Stimulated activated CD4-positive, alpha-beta T cell treated with anti-CD3 and anti-CD28 coated beads, Interleukin-2, amount 100 ng/mL, for 24 hours (primary cell): ENCODE measurements around the gene ACSS1.

Source experiments
- DNase-seq, 2 donors: peaks; one replicate each; pipeline ENCODE4 v3.0.0-alpha.2; 2020

Gene ACSS1

DNA sequence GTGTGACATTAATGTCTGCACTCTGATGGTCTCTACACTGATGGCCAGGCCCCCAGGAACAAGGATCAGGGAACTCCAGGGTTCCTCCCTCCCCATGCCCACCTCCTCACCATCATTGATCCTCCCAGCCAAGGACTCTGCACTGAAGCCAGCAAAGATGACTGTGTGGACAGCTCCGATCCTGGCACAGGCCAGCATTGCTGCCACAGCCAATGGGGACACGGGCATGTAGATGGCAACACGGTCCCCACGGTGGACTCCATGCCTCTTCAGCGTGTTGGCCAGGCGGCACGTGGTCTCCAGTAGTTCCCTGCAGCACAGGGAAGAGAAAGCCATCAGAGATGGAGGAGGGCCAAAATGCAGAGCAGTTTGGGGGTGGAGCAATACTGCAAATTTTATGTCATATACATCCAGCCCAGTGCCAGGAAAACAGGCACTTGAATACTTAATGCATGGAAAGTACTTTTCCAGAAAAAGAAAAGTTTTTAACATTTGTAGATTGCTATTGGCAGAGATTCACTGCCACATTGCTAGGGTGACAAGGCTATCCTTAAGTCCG lies 27.2 kb downstream of the ACSS1 start:
- DNase-seq = no peak

DNA sequence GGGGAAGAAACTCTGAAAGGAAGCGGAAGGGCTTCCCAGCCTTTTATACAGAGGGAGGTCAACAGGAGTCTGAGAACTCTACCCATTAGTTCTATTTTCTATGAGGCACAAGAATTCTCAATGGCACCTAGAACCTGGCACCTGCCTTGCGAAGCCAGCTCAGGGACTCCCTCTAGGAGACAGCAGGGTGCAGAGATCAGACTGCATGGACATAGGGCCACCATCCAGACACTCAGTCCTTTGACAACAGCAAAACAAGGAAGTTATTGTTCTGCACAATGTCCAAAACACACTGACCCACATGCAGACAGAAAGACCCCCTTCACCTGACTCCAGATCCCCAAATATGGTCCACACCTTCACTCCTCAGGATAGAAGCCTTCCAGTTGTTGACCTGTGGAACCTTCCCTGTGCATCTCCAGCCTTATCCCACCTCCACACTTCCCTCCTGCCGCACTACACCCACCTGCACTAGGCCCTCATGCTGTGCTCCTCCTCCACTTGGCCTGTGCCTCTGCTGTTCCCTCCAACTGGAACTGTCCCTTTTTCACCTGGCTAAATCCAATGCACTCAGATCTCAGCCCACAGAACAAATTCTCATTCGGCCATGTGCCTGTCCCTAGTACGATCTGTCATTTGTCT lies 27.8 kb downstream of the ACSS1 start:
- DNase-seq = no peak

DNA sequence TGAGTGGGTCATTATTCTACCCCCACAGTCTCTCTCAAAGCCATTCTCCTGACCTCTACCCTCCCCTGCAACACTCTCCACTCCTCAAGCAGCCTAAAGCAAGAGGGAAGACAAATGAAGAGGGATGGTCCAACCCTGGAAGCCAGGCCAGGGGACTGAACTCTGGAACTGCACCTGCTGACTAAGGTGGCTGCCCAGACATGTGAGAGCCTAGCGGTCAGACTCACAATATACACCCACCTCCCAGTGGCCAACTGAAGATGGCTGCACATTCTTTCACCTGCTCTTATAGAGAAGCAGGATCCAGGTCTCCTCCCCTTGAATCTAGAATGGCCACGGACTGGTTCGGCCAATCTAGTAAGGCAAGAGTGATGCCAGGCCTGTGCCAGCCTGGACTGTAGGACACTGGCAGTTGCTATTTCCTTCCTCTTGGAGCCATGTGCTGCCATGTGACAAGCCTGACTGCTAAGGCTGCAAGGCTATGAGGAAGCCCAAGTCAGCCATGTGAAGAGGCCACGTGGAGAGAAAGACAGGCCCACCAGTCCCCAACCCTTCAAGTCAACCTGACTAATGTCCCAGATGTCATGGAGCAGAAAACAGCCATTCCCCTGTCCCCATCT lies 31.8 kb downstream of the ACSS1 start:
- no peak for DNase-seq

DNA sequence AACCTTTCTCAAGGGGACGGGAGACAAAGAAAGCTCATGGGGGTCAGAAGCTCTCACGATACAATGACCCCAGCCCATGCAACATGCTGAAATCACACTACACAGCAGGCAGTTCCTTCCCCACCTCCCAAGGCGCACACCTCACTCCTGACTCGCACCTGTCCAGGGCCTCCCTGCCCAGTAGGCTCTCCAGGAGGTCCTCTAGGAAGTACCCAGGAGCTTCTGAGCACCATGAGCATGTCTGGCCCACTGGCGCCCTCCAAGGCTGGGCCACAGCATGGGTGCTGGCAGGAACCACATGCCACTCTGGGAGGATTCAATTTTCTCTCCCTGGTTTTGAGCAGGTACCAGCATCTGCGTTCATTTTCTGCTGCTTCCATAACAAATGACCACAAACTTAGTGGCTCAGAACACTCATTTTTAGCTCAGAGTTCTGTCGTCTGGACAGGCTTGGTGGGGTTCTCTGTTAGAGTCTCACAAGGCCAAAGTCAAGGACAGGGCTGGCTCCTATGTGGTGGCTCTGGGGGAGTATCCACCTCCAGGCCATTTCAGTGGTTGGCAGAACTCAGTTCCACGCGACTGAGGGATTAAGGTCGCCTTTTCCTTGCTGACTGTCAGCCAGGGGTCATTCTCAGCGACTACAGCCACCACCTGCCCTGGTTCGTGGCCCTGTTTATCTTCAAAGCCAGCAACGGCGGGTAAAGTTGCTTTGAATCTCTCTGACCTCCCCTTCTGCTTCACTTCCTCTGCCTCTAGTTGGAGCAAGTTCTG lies 32.7 kb downstream of the ACSS1 start:
- no peak for DNase-seq

DNA sequence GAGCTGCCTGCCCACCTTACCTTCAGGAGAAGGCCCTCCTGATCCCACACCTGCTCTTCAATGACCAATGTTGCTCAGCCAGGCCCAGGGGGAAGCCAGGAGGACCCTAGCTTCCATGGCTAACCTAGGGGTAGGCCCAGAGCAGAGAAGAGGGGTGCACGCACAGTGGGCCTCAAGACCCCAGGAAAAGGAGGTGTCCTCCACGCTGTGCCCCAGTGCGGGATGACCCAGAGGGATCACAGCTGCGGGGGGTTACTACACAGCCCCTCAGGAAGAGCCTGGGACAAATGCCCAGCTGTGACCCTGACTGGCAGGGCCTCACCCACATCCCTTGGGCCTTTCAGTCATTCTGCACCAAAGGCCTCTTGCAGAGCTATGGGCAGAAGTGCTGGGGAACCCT lies 33.8 kb downstream of the ACSS1 start:
- no peak for DNase-seq

DNA sequence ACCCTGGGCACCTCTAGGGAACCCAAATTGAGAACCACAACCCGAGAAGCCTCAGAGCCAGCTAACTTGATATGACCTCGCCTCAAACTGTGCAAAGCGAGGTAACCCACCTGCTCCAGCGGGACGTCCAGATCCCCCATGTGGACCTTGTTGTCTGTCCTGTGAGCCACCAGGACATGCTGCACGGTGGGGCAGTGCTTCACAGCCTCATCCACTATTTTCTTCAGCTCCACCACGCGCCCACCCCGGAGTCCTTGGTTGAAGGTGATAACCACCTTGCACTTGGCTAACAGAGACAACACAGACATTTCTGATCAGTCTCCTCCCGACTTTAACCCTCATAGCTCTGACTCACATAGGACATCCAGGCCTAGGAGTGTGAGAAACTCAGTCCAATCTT lies 34.6 kb downstream of the ACSS1 start:
- no peak for DNase-seq

DNA sequence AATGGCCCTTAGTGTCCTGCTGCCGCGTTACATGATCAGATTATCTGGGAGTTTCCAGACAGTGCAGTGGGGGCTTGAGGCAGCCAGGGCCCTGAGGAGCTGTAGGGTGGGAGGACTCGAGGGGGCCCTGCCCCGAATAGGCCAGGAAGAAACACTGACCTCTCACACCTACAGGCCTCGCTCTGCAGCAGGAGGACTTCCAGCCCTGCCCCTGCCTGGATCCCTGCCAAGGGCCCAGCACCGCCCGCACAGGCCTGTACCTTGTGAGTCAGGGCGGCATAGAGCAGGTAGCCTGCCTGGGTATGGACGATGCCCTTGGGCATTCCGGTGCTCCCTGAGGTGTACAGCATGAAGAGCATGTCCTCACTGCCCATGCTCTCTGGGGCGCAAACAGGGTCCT lies 35.3 kb downstream of the ACSS1 start:
- DNase-seq = no peak

DNA sequence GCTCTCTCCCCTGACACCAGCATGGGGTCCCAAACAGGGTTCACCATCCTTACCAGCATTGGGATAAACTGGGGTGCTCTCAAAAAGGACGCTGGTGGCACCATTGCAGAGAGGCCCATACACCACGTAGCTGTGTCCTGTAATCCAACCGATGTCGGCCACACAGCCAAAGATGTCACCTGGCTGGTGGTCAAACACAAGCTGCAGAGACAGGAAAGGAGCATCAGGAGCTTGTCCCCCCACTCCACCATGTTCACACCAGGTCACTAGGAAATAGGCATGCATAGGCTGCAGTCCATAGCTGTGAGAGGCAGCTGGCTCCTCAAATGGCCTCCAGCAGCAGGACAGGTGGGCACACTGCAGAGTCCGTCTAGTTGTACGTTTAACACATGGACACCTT lies 36.6 kb downstream of the ACSS1 start:
- DNase-seq = no peak

DNA sequence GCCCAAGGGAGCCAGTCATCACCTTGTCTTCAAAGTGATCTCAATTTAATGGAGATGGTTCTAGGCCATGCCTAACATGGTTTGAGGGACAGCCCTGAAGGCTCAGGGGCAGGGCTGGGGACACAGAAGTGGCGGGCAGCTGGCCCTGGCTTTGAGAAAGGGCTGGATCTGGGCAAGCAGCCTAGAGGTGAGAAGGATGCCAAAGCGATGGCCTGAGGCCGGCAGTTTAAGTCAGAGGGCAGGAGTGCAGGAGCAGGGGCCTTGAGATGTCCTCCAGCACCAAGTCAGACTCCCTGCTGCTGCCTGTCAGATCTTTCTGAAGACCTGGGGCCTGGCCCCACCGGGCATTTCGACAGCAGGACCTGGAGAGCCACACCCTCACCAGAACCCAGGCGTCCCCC lies 37.0 kb downstream of the ACSS1 start:
- no peak for DNase-seq

DNA sequence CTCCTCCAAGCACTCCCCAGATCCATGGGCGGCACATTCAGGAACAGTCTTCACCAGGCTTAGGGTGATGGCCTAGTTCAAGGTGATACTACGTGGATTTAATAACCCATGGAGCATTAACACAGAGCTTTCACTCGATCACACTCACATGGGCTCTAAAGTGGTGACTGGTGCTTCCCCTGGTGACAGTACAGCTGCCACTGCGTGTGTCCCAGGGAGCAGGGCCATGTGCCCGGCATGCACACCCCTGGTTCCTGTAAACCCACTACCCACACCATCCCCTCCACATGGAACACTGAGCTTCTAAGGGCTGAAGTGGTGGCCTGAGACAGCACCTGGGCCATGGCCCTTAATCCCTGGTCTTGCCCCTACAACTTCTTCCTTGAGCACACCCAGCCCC lies 37.6 kb downstream of the ACSS1 start:
- no peak for DNase-seq

DNA sequence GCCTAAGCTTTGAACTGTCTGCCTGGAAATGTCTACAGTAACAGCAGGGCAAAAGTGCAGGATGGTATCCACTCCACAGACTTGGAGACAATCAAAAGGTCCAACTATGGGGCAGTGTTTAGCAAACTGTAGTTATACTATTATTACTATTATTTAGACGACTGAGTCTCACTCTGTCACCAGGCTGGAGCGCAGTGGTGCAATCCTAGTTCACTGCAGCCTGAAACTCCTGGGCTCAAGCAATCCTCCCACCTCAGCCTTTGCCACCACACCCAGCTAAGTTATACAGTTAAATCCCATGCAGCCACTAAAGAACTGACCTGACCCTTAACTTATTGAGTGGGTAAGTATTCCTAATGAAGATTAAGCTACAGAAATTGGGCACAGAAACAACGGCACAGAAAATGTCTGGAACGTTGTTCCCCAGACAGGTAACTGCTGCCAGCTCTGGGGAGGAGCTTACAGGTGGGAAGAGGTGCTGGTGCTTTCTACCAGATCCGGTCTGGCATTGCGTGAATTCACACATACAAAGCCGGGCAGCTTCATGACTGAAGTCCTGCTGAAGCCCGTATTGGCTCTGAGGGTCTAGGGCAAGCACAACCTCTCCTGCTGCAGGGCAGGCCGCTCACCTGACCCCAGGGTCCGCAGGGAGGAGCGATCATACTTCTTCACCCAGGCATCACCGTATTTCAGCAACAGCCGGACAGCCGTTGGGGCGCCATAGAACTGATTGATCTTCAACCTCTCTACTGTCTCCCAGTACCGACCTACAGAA lies 38.4 kb downstream of the ACSS1 start:
- no peak for DNase-seq

DNA sequence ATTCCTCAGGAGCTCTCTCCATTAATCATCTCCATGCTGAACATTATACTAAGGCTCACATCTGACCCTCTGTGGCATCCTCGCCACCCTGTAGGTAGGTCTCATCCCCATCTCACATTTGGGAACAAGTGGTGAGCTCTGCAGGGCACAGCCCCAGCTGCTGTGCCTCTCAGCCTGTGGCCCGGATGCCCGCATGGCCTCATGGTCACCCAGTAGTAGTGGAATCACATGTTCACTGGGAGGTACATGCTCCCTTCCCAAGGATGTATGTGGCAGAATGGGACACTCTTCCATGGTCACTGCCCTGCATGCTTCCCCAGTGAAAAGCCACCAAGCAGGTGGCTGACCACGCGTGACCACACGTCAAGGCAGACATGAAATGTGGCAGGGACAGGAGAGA lies 39.1 kb downstream of the ACSS1 start:
- no peak for DNase-seq

DNA sequence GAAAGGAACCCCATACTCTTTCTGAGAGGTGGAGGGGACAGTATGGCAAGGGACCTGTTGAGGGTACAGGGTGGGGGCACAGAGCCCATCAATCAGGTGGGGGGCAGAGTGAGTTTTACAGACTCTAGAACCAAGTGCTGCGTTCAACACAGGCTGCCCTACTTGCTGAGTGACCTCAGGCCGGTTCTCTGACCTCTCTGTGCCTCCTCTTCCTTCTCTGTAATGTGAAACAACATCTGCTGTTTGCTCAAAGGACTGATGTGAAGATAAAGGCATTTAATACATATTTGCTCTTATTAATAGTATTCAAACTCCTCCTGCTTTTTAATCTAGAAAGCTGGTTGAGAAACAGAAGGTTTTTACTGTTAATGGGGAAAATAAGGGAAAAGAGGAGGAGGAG lies 39.5 kb downstream of the ACSS1 start:
- DNase-seq = no peak

DNA sequence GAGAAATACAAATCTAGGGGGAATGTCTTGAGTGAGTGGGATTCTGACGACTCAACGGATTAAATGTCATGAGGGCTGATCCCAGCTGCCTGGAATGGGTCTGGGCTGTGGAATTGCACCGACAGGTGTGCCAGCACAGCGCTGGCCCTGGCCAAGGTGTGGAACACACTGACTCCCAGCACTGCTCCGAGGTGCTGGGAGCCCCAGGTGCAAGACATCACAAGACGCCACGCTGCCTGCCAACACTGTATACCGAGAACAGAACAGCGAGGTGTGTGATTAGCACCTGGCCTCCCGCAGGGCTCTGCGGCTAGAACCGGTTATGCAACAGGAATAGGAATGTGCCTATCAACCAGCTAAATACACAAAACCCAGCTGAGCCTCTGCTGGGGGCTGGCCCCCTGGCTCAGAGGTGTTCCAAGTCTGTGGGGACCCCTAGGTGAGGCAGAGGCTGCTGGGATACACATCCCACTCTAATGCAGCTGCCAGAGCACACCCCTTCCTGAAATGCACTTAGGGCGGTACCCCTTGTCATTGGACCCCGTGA lies 40.6 kb downstream of the ACSS1 start:
- no peak for DNase-seq

DNA sequence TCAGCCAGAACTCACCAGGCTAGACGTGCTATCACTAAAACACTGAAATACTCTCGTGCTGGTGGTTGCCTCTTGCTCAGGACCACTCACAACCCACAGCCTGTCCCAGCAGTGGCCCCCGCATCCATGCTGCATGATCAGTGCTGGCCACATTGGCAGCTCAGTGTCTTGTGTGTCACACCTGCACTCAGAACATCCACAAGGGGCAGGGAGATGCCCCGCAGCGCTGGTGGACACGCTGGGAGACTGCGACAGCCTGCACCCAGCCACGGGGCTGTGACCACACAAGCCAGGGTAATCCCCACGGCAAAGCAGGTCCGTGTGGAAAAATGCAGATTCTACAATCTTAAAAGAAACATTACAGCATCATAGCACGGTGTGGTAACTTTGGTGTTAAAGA lies 41.5 kb downstream of the ACSS1 start:
- DNase-seq = no peak

DNA sequence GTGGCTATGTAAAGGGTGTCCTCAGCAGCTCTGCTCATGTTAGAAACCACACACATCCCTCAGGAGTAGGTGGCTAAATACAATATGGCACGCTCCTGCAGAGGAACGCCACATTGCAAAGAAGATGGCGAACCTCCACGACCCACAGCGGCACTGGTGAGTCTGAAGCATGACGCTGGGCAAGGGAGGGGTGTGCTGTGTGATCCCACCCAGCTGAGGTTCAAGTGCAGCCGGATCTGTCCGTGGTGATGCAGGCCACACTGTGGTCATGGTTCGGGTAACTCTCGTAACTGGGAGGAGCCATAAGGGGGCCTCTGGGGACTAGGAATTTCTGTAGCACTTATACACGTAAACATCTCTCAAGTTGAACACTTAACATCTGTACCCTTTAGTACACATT lies 42.0 kb downstream of the ACSS1 start:
- no peak for DNase-seq

DNA sequence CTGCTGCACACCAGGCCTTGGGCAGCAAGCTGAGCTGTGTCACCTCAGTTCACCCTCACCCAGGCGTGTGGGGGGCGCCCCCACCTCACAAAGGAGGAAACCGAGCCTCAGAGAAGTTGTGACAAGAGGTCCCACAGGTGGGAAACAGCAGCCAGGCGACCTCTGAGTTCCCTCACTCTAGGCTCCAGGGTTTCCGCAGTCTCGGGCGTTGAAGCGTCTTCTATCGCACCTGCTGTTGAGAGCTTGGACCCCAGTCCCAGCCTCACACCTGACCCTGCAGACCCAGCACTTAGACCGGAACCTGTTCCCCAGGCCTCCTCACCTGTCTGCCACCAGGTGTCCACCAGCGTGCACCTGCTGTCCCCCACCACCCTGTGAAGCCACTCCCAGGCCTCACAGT lies 43.1 kb downstream of the ACSS1 start:
- DNase-seq = no peak

DNA sequence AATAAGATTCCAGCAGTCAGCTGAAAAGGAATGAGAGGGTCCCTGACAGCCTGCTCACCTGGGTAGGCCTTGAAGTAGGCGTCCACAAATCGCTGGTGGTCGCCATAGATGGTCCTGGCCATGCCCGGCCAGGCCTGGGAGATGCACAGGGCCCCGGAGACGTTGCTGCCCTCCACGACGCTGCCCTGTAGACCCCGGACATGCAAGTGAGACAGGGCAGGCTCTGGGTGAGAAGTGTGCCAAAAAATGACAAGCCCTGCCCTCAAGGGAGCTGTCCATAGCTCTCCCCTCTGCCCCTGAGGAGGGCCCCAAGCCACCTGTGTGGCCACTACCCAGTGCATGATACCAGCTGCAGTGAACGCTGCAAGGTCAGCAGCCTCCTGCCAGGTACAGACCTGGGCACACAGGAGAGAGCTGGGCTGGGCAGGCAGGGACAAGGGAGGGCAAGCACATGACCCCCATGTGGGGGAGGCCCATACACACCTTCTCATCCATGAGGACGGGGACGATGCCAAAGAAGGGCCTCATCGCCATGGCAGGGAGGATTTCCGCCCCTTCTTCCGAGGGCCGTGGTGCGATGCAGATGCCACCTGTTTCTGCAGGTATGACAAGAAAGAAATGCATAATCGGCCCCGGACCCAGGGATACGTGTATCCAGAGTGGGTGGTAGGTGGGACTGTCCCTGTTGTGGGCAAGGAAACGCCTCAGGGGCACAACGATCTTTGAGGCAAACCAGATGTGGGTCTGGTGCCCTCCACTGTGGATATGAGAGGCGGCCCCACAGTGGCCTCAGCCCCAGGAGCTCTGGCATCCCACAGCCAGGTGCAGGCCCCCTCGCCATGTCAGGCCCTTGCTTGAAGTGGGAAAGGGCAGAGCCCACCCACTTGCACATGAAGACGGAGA lies 44.2 kb downstream of the ACSS1 start:
- no peak for DNase-seq

DNA sequence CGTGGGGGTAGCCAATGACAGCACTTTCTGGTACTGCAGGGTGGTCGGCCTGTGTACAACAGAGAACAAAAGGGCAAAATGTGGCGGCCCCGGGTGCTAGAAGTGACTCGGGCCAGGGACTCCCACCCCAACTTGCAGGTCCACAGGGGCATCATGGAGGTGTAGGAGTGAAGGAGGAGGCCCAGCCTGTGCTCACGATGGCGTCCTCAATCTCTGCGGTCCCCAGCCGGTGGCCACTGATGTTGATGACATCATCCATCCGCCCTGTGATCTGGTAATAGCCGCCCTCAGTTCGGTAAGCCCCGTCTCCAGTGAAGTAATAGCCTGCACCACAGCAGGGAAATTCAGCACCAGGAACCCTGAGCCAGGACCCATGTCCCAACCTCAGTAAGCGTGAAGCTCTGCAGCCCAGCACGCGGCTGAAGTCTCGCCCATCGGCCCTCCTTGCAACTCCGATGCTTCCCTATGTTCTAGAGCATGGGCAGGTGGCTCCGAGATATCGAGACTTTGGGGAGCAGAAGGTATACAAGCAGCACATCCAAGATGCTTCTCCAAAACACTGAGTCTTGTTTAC lies 45.2 kb downstream of the ACSS1 start:
- no peak for DNase-seq

DNA sequence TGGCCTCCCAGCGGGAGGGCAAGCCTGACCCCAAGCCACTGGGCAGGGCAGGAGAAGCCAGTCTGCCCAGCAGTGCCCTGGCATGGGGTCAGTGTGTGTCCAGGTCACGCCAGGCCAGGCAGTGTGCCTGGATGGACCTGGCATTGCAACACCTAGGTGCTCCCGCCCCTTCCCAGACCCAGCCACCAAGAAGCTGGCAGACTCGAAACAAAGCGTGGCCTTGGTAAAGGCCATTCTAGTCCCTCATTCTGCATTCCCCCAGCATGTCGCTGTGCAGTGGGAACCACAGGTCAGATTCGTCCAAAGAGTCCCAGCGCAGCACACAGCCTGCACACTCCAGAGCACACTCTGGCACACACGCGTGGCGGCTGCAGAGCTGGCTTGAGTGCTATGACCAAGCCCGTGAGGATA lies 46.1 kb downstream of the ACSS1 start:
- DNase-seq = no peak

DNA sequence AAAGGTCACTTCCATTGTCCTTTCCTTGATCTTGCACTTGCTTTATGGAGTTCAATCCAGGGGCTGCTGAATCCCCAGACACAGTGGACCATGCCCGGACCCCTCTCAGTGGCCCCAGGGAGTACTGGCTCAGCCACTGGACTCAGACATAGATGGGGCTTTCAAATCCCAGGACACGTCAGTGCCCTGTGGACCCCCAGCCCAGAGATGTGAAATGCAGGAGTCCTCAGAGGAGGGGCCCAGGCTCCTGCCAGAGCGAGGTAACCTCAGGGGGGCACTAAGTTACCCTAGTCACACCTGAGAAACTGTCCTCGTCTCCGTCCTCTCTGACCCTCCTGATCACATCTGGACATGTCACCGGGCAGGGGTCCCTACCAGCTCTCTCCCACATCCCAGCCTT lies 46.7 kb downstream of the ACSS1 start:
- no peak for DNase-seq
